DMS79 treated with DMSO at 0.1 percent for 48 hours (cell line): ENCODE data around the gene BICRA.
"Not testable (repeated sequence)": the region's sequence is repeated elsewhere in the genome, so short reads cannot be mapped to it uniquely, and the experiment has no call there.

Experiments
- DNase-seq: peaks from one replicate; lab custom pipeline; 2025; lab: John Stamatoyannopoulos, UW

The BICRA gene

DNA sequence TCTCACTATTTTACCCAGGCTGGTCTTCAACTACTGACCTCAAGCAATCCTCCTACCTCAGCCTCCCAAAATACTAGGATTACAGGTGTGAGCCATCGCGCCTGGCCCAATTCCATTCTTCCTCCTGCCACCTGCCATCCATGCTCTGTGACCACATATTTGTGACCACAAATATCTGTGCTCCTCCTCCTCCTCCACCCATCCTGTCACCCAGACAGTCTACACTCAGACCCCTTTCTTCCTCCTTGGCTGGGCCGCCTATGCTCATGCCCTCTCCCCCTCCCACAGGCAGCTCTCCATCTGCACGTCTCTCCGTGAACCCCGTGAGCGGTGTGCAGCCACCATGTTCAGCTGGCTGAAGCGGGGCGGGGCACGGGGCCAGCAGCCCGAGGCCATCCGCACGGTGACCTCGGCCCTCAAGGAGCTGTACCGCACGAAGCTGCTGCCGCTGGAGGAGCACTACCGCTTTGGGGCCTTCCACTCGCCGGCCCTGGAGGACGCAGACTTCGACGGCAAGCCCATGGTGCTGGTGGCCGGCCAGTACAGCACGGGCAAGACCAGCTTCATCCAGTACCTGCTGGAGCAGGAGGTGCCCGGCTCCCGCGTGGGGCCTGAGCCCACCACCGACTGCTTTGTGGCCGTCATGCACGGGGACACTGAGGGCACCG is 107.5 kb downstream of the BICRA start:
- DNase-seq: no peak

DNA sequence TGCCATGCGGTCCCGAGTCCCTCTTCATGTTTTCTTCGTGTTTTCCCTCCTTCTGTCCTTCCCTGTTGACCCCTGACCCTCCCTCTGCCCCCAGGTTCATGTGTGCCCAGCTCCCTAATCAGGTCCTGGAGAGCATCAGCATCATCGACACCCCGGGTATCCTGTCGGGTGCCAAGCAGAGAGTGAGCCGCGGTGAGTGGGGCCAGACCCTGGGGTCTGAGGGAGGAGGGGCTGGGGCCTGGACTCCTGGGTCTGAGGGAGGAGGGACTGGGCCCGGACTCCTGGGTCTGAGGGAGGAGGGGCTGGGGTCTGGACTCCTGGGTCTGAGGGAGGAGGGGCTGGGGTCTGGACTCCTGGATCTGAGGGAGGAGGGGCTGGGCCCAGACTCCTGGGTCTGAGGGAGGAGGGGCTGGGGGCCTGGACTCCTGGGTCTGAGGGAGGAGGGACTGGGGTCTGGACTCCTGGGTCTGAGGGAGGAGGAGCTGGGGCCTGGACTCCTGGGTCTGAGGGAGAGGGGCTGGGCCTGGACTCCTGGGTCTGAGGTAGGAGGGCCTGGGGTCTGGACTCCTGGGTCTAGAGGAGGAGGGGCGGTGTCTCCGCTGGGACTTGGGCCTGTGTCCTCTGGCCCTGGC is 109.6 kb downstream of the BICRA start:
- not testable (repeated sequence) for DNase-seq

DNA sequence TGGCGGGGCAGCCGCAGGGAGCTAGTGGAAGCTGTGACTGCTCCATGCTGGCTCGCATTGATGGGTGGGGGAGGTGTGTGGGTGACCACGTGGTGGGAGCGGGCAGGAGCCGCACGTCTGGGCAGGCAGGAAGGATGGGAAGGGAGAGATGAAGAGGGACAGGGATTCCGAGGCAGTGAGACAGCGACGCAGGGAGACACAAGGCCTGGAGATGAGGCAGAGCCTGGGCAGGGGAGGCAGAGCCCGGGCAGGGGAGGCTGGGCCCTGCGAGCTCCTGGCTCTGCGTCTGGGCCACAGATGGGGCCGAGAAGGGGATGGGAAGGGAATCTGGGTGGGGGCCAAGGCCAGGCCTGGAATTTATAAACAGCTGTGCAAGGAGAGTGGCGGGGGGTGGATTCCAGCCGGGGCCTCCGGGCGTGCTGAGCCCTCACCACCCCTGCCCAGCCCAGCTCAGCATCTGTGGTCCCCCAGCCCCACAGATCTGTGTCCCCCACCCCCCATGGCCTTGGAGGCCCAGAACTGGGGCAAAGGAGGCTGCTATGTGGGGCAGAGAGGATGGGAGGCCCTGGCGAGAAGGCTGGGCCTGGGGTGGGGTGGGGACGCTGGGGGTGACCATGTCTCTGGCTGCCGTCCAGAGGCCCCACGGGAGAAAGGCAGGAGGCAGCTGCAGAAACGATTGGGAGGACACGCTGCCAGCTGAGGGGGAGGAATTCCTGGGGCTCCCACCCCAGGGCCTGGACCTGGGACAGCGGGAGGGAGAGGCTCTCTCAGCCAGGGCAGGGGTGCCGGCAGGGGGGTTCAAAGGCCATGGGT is 110.3 kb downstream of the BICRA start:
- DNase-seq: no peak

DNA sequence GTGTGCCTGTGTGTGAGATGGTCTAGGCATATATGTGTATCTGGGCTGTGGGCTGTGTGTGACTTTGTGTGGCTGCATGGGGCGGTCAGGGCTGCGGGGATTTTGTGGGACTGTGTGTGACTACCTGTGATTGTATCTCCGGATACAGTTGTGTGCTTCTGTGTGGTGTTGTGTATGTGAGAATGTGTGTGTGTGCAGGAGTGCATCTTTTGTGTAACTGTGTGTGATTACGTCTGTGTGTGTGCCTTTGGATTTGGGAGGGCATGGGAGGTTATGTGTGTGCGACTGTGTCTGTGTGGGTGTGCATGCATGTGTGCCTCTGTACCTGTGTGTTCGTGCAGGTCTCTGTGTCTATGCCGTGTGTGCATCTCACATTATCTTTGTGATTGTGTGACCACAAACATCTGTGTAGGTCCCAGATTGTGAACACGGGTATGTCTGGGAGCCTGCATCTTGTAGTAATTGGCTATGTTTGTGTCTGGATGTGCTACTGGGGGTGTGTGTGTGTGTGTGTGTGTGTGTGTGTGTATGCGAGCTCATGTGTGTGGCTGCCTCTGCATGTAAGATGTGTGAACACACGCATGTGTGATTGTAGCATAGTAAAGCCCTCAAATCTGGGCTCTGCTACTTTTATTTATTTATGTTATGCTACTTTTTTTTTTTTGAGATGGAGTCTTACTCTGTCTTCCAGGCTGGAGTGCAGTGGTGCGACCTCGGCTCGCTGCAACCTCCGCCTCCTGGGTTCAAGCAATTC is 111.9 kb downstream of the BICRA start:
- DNase-seq: no peak

DNA sequence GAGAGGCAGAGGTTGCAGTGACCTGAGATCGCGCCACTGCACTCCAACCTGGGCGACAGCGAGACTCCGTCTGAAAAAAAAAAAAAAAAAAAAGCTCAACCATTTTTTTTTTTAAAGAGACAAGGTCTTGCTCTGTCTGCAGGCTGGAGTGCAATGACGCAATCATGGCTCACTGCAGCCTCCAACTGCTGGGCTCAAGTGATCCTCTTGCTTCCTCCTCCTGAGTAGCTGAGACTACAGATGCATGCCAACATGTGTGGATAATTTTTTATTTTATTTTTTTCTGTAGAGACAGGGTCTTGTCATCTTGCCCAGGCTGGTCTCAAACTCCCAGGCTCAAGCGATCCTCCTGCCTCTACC is 114.6 kb downstream of the BICRA start:
- DNase-seq: peak; percentile 43

DNA sequence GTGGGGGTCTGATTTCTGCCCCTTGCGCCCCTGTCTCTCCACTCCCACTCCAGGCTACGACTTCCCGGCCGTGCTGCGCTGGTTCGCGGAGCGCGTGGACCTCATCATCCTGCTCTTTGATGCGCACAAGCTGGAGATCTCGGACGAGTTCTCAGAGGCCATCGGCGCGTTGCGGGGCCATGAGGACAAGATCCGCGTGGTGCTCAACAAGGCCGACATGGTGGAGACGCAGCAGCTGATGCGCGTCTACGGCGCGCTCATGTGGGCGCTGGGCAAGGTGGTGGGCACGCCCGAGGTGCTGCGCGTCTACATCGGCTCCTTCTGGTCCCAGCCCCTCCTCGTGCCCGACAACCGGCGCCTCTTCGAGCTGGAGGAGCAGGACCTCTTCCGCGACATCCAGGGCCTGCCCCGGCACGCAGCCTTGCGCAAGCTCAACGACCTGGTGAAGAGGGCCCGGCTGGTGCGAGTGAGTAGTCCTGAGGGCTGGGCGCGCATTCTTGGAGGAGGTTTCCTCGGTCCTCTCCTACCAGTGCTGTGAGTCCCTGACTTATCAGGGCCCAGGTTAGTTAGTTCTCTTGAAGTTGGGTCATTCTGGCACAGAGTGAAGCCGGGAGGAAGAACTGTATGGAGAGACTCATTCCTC is 116.9 kb downstream of the BICRA start:
- peak; percentile 47 for DNase-seq

DNA sequence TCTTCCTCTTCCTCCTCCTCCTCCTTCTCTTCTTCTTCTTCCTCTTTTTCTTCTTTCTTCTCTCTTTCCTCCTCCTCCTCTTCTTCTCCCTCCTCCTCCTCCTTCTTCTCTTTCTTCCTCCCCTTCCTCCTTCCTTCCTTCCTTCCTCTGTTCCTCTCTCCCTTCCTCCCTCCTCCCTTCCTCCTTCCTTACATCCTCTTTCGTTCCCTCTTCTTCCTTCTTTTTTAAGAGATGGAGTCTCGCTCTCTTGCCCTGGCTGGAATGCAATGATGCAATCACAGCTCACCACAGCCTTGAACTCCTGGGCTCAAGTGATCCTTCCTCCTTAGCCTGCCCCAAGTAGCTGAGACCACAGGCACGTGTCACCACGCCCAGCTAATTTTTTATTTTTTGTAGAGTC is 117.5 kb downstream of the BICRA start:
- DNase-seq: no peak

DNA sequence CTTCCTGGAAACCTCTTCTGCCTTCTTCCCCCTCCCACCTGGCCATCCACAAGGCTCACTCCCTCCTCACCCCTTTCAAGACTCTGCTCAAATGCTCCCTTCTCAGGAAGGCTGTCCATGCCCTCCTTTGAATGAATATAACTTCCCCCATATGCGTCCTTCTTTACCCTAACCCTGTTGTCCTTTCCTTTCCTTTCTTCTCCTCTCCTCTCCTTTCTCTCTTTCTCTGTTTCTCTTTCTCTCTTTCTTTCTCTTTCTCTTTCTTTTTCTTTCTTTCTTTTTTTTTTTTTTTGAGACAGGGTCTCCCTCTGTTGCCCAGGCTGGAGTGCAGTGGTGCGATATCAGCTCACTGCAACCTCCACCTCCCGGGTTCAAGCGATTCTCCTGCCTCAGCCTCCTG is 119.4 kb downstream of the BICRA start:
- DNase-seq: not testable (repeated sequence)

DNA sequence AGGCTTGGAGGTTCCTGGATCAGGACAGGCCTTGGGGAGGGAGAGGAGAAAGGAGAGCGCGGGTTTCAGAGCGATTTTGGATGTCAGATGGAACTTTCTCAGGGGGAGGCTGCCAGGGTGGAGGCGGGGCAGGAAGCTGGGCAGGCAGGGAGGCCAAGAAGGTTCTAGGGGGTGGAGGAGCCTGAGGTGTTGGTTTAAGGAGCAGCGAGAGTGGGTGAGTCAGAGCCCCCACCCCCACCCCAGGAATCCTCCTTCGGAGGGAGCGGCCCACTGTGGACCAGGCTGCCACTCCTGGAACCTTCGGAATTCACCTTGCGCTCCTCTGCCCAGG is 120.5 kb downstream of the BICRA start:
- DNase-seq: no peak

DNA sequence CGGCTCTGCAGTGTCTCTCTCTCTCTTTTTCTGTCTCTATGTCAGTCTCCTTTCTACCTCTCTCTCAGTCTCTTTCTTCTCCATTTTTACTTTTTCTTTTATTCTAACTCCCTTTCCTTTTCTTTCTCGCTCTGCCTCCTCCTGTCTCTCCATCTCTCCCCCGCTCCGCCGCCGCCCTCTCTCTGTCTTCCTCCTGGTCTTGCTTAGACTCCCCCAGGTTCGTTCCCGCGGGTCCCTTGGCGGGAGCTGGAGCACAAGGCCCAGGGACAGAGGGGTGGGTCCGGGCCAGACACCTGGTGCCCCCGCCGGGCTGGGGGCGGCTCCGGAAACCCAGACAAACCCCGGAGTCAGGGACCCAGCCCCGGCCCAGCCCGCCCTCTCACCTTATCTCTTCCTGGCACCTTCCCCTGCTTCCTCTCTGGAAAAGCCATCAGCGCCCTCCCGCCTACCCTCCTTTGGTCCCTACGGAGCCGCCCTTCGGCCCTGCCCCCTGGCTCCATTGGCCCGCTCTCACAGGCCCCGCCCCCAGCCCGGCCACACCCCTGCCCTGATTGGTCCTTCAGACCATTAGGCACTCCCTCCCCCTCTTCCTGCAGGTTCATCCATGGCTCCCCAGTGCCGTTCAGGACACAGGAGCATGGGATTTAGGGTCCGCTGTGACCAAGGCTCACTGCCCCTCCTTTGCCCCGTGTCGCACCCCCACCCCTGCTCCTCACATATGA is 121.0 kb downstream of the BICRA start:
- DNase-seq: no peak

DNA sequence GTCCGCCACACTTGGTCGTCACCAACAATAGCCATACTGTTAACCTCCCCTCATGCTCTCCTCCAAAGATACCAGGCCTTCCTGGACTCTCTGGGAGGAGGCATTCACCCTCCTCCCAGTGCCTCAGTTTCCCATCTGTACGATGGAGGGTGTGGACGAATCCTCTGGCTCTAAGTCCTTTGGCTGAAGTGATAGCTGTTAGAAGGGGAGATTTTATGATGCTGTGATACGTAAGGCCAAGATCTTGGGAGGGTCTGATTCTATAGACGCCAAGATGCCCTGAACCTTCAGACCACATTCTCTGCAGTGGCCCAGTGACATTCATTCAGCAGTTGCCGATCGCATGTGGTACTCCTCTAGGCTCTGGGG is 121.6 kb downstream of the BICRA start:
- no peak for DNase-seq

DNA sequence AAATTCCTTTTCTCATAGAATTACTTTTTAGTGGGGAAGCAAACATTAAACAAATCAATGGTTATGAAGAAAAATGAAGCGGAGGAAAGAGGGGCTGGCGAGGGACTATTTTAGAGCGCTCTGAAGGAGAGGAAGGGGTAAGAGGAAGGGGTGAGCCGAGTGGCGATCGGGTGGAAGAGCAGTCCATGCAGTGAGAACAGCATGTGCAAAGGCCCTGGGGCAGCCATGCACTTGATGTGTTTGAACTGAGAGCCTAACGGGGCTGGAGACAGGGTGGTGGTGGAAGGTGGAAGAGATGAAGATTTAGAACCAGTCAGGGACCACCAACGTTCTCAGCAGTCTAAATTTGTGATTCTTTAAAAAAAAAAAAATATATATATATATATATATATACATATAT is 122.0 kb downstream of the BICRA start:
- no peak for DNase-seq

DNA sequence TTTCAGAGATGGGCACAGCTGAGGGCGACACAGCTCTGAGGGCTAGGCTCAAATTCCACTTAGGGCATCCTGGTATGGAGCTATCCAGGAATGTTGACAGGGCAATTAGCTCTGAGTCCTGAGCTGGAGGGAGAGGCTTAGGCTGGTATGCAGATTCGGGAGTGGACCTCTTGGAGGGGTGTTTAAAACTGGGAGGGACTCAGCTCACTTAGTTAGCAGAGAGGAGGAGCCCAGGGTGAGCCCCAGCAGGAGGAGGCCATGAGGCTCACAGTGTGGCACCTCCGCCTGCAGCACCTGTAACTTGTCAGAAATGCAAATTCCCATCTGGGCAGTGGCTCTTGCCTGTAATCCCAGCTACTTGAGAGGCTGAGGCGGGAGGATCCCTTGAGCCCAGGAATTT is 126.2 kb downstream of the BICRA start:
- DNase-seq: no peak

DNA sequence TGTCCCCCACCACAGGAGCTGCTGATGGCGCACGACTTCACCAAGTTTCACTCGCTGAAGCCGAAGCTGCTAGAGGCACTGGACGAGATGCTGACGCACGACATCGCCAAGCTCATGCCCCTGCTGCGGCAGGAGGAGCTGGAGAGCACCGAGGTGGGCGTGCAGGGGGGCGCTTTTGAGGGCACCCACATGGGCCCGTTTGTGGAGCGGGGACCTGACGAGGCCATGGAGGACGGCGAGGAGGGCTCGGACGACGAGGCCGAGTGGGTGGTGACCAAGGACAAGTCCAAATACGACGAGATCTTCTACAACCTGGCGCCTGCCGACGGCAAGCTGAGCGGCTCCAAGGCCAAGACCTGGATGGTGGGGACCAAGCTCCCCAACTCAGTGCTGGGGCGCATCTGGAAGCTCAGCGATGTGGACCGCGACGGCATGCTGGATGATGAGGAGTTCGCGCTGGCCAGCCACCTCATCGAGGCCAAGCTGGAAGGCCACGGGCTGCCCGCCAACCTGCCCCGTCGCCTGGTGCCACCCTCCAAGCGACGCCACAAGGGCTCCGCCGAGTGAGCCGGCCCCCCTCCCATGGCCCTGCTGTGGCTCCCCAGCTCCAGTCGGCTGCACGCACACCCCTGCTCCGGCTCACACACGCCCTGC is 132.1 kb downstream of the BICRA start:
- DNase-seq: no peak

DNA sequence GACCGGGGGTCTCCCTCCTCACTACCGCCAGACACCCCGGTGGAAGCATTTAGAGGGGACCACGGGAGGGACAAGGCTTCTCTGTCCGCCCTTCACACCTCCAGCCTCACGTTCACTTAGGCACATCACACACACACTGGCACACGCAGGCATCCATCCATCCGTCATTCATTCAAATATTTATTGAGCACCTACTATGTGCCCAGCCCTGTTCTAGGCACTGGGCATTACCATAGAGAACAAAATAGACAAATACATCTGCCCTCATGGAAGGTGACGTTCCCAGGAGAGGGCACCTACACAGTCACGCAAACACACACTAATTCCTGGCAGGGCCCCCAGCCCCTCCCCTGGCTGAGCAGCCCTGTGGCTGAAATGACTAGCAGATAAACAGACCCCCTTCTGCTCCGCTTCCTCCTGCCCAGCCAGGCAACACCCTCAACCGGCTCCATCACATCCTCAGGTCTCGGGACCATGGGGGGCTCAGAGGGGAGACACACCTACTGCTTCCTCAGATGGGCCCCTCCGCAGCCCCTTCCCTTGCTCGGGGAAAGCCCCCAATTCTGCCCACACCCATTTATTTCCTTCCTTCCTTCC is 132.7 kb downstream of the BICRA start:
- DNase-seq: no peak

DNA sequence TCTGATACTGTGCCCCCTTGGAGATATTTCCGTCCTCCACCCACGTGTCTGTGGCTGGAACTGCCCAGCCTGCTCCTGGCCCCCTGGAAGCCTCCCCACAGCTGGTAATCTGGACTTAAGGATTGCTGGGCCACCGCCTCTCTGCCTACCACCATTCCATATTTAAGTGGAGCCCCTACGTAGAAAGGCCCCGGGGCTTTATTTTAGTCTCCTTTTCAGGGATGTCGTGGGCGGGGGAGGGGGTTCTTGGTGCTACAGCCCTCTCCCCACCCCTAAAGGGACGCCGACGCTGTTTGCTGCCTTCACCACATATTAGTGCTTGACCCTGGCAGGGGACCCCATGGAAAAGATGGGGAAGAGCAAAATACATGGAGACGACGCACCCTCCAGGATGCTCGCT is 133.7 kb downstream of the BICRA start:
- DNase-seq: no peak

DNA sequence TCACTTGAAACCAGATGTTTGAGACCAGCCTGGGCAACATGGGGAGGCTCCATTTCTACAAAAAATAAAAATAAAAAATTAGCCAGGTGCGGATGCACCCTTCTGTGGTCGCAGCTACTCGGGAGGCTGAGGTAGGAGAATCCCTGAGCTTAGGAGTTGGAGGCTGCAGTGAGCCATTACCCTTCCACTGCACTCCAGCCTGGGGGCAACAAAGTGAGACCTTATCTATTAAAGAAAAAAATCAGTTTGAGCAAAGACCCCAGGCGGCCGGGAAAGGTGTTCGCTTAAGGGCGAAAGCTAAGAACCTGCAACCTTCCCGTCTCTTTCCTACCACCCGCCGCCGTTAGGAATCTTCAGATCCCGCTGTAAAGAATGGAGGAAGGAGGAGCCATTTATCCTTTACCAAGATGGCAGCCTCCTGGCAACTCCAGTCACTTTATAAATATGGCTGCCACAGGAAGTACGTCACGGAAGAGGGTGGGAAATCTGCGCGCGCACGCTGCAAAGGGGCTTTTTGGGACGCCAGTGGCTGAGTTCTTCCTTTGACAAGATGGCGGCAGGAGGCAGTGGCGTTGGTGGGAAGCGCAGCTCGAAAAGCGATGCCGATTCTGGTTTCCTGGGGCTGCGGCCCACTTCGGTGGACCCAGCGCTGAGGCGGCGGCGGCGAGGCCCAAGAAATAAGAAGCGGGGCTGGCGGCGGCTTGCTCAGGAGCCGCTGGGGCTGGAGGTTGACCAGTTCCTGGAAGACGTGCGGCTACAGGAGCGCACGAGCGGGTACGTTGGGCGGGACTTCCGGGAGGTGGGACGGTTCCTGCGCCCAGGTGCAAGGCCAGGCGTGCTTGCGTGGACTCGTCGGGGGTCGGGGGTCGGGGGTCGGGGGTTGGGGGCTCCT is 136.3 kb downstream of the BICRA start, which contains the start of gene NOP53:
NOP53 (plus strand) TSS at position 537 of the 892 bp plus-strand sequence; CDS start at position 551, 14 bp downstream.
- peak; percentile 94 for DNase-seq

DNA sequence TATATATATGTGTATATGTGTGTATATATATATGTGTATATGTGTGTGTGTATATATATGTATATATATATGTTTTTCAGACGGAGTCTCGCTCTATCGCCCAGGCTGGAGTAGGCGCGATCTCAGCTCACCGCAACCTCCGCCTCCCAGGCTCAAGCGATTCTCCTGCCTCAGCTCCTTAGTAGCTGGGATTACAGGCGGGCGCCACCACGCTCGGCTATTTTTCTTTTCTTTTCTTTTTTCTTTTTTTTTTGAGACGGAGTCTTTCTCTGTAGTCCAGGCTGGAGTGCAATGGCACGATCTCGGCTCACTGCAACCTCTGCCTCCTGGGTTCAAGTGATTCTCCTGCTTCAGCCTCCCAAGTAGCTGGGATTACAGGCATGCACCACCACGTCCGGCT is 137.2 kb downstream of the BICRA start:
- DNase-seq: not testable (repeated sequence)

DNA sequence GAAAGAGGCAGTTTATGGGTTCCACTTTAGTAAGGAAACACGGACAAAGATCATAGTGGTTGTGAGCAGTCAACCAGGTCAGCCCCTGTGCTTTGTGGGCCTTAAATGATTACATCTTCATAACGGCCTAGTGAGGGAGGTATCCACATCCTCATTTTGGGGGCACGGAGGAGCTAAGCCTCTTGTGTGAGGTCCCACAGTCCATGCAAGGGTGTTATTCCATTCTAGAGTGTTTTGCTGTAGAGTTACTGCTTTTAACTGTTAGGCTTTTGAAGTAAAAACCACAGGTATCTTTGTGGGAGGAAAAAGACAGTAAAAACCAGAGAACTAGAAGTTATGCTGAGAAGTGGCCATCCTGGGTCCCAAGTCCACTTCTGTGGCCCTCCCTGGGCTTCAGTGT is 140.4 kb downstream of the BICRA start:
- no peak for DNase-seq
